Liver (tissue), 9 donors: ENCODE results near the gene FKBP14. TPM values are rescaled to one million over a fixed set of nuclear protein-coding genes. Genes with fewer than 3 reads are reported as not detected.

ENCODE experiments used
- DNase-seq: peaks from one replicate; pipeline ENCODE4 v3.0.0-alpha.2; 2017; ENCODE audit warnings: low spot score
- H3K27ac ChIP-seq, 2 donors: one replicate each; pipeline ENCODE4 v1.7.0; 2013; ENCODE audit warnings: inconsistent platforms in 2 of 2, low read length in 2 of 2, control low read depth in 1 of 2, low read depth in 1 of 2, mild to moderate bottlenecking in 1 of 2
- H3K27me3 ChIP-seq, 4 donors: one replicate each; pipeline versions ENCODE4 v1.6.1 to v1.7.0; 2013; ENCODE audit warnings: low read length in 3 of 4, inconsistent platforms in 1 of 4, mild to moderate bottlenecking in 1 of 4, moderate library complexity in 1 of 4; ENCODE audit not compliant: control insufficient read depth in 4 of 4, insufficient read depth in 4 of 4
- H3K36me3 ChIP-seq, 4 donors: one replicate each; pipeline versions ENCODE4 v1.6.1 to v1.7.0; 2013; ENCODE audit warnings: low read length in 3 of 4, mild to moderate bottlenecking in 3 of 4, low read depth in 1 of 4, moderate library complexity in 1 of 4; ENCODE audit not compliant: control insufficient read depth in 4 of 4, insufficient read depth in 3 of 4
- H3K4me1 ChIP-seq, 4 donors: one replicate each; pipeline versions ENCODE4 v1.6.1 to v1.7.0; 2013; ENCODE audit warnings: low read length in 3 of 4, mild to moderate bottlenecking in 3 of 4, moderate library complexity in 1 of 4; ENCODE audit not compliant: control insufficient read depth in 4 of 4, insufficient read depth in 4 of 4
- H3K4me3 ChIP-seq, 3 donors: one replicate each; pipeline versions ENCODE4 v1.6.1 to v1.7.0; 2013; ENCODE audit warnings: low read length in 3 of 3, control low read depth in 1 of 3, low read depth in 1 of 3, mild to moderate bottlenecking in 1 of 3
- H3K9ac ChIP-seq, 2 donors: one replicate each; pipeline ENCODE4 v1.7.0; 2013; ENCODE audit warnings: low read length in 2 of 2, mild to moderate bottlenecking in 2 of 2, moderate library complexity in 2 of 2, control low read depth in 1 of 2, low read depth in 1 of 2
- H3K9me3 ChIP-seq, 4 donors: one replicate each; pipeline versions ENCODE4 v1.6.1 to v1.7.0; 2013; ENCODE audit warnings: low read length in 3 of 4; ENCODE audit not compliant: control insufficient read depth in 4 of 4
- ATF3 ChIP-seq: IDR thresholded peaks from 2 replicates; pipeline ENCODE4 v1.6.1; 2016; ENCODE audit warnings: antibody characterized with exemption
- EGR1 ChIP-seq, 2 donors: IDR thresholded peaks; 2 replicates each; pipeline ENCODE4 v1.6.1; 2016 to 2018; ENCODE audit warnings: antibody characterized with exemption in 2 of 2, low read depth in 2 of 2
- FOXA2 ChIP-seq: IDR thresholded peaks from 2 replicates; pipeline ENCODE4 v1.6.1; 2016; ENCODE audit warnings: antibody characterized with exemption
- GABPA ChIP-seq, 2 donors: IDR thresholded peaks in 1 of 2; conservative IDR thresholded peaks in 1 of 2; 2 replicates each; pipeline ENCODE4 v1.6.1; 2016; ENCODE audit warnings: antibody characterized with exemption in 2 of 2, mild to moderate bottlenecking in 1 of 2, moderate library complexity in 1 of 2
- JUND ChIP-seq, 2 donors: IDR thresholded peaks; 2 replicates each; pipeline ENCODE4 v1.6.1; 2016; ENCODE audit warnings: antibody characterized with exemption in 2 of 2
- RXRA ChIP-seq, 2 donors: IDR thresholded peaks; 2 replicates each; pipeline ENCODE4 v1.6.1; 2017 to 2018; ENCODE audit warnings: antibody characterized with exemption in 2 of 2, mild to moderate bottlenecking in 1 of 2
- YY1 ChIP-seq: IDR thresholded peaks from 2 replicates; pipeline ENCODE4 v1.6.1; 2016; ENCODE audit warnings: antibody characterized with exemption, mild to moderate bottlenecking
- WGBS: extraction: QIAGEN DNeasy Blood & Tissue Kit; methylation state at CpG from one replicate; pipeline ENCODE4 v1.1.7; 2013; 5-methylcytosine and 5-hydroxymethylcytosine counted together
- polyA plus RNA-seq, 2 donors: library from polyadenylated mRNA; stranded (reverse) in 1 of 2; unstranded in 1 of 2; fragments of 200-250 nt in 1 of 2; fragments of >200 nt in 1 of 2; fragmentation: Nextera tagmentation in 1 of 2; extraction: Ambion mirVana in 1 of 2; gene quantifications; one replicate each; pipeline versions ENCODE4 v1.2.1 to v1.2.3, GENCODE V29; 2013 to 2015
- total RNA-seq, 2 donors: library from RNA; depleted of rRNA; stranded (reverse); fragments of >200 nt; gene quantifications; one replicate each; pipeline ENCODE4 v1.2.3, GENCODE V29; 2014
- TF ChIP-seq, protein P1 (sequence below): fragments of 150-350 bp; IDR thresholded peaks from 2 replicates; pipeline ENCODE4 v1.5.1; 2017; ENCODE audit warnings: improper control_type of control experiment, low read depth, low read length; ENCODE audit not compliant: missing input control
- TF ChIP-seq, protein P2 (sequence below): IDR thresholded peaks from 2 replicates; pipeline ENCODE4 v1.6.1; 2016; ENCODE audit warnings: antibody characterized with exemption
- donor health status: healthy.
- donor health status: healthy.
- donor health status: healthy.
- donor health status: healthy.
- donor health status: healthy.

The FKBP14 gene
- total and polyA plus RNA-seq, 4 donors: 2.6 to 6.1 (median 3.5) TPM

- peaks cover 0 to 7% (median 4%) of the 10 kb centered on the region in 4 donors for H3K27me3 ChIP-seq
- peak overlapping the region; percentile 48 to 67 for H3K27ac ChIP-seq
- H3K4me3 ChIP-seq: peak overlapping the region; percentile 56 to 86 (median 66)
- peak; percentile 44 for DNase-seq
- H3K36me3 ChIP-seq: no peaks in the 10 kb centered on the region
- WGBS: 15% methylated on average over 75 of the region's 75 CpGs
- TF ChIP-seq GABPA (IDR thresholded peaks at IDR 0.05 in 1 of 2, conservative IDR thresholded peaks at IDR 0.05 in 1 of 2) (no peak), YY1 (peak; percentile 4), JUND (IDR thresholded peaks at IDR 0.05) (no peak), EGR1 (IDR thresholded peaks at IDR 0.05; ENCODE audit: low read depth in 2 of 2) (no peak), RXRA (IDR thresholded peaks at IDR 0.05) (no peak)
- TF ChIP-seq, protein P1, sequence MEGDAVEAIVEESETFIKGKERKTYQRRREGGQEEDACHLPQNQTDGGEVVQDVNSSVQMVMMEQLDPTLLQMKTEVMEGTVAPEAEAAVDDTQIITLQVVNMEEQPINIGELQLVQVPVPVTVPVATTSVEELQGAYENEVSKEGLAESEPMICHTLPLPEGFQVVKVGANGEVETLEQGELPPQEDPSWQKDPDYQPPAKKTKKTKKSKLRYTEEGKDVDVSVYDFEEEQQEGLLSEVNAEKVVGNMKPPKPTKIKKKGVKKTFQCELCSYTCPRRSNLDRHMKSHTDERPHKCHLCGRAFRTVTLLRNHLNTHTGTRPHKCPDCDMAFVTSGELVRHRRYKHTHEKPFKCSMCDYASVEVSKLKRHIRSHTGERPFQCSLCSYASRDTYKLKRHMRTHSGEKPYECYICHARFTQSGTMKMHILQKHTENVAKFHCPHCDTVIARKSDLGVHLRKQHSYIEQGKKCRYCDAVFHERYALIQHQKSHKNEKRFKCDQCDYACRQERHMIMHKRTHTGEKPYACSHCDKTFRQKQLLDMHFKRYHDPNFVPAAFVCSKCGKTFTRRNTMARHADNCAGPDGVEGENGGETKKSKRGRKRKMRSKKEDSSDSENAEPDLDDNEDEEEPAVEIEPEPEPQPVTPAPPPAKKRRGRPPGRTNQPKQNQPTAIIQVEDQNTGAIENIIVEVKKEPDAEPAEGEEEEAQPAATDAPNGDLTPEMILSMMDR: no peak
- peaks cover 1 to 18% (median 9%) of the 10 kb centered on the region in 4 donors for H3K9me3 ChIP-seq
- H3K4me1 ChIP-seq: peaks cover 0 to 8% (median 4%) of the 10 kb centered on the region in 4 donors
- H3K9ac ChIP-seq: no peak overlapping the region
These were observed 37.9 kb downstream of the FKBP14 start for GRCh38 chr7:29988424-29989256.

DNA sequence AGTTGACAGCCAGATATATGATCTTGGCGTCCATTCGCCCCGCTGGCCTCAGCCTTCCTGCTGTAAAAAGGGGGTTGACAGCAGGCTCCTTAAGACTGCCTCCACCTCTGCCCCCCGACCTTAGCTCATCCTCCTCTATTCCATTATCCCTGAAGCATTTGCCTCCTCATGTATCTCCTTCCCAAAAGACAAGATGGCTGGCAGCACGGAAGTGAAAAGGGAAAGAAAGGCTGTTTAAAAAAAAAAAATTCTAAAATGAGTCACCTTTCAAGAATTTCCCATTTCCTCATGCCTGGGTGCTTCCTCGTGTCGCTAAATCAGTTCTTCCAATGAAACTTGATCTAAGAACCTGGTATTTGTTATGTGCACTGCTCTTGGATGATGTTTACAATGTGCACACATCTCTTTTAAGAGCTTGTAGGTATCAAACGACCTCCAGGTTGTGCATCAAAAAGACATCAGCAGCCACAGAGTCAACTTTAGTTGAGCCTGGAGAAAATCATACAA is 38.6 kb downstream of the FKBP14 start:
- H3K27ac ChIP-seq: peak overlapping the region; percentile 27 to 31
- no peak overlapping the region for H3K9ac ChIP-seq
- DNase-seq: no peak
- H3K27me3 ChIP-seq: peaks cover 0 to 7% (median 4%) of the 10 kb centered on the region in 4 donors
- TF ChIP-seq JUND (IDR thresholded peaks at IDR 0.05) (peak; percentile 31 to 43), YY1 (peak; percentile 46)
- TF ChIP-seq, protein P1: no peak
- WGBS: 70% methylated on average over 8 of the region's 8 CpGs
- no peak overlapping the region for H3K4me3 ChIP-seq
- H3K4me1 ChIP-seq: peaks cover 0 to 8% (median 4%) of the 10 kb centered on the region in 4 donors
- no peaks in the 10 kb centered on the region for H3K36me3 ChIP-seq
- peaks cover 1 to 10% (median 9%) of the 10 kb centered on the region in 4 donors for H3K9me3 ChIP-seq

DNA sequence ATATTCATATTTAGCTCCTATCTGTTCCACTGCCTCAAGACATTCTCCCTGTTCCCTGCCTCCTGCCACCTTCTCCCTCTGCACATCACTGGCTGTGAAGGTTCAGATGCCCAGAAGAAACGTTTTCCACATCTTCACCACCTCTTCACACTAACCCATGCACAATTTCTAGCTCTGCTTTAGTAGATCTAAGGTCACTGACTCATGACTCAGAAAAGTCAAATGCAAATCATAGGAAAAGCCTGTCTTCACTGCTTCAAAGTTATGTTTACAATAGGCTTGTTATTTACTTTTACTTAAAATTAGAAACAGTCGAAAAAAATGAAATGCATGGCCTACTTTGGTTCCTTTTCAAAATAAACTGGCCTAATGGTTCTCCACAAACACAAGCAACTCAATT is 39.4 kb downstream of the FKBP14 start:
- no peak overlapping the region for H3K9ac ChIP-seq
- no peak overlapping the region for H3K4me3 ChIP-seq
- H3K27ac ChIP-seq: no peak overlapping the region
- H3K4me1 ChIP-seq: peaks cover 0 to 8% (median 4%) of the 10 kb centered on the region in 4 donors
- H3K36me3 ChIP-seq: no peaks in the 10 kb centered on the region
- TF ChIP-seq YY1 (no peak), EGR1 (IDR thresholded peaks at IDR 0.05; ENCODE audit: low read depth in 2 of 2) (no peak), FOXA2 (no peak), RXRA (IDR thresholded peaks at IDR 0.05) (peak in 1 of 2 donors; percentile 7), ATF3 (no peak)
- TF ChIP-seq, protein P2, sequence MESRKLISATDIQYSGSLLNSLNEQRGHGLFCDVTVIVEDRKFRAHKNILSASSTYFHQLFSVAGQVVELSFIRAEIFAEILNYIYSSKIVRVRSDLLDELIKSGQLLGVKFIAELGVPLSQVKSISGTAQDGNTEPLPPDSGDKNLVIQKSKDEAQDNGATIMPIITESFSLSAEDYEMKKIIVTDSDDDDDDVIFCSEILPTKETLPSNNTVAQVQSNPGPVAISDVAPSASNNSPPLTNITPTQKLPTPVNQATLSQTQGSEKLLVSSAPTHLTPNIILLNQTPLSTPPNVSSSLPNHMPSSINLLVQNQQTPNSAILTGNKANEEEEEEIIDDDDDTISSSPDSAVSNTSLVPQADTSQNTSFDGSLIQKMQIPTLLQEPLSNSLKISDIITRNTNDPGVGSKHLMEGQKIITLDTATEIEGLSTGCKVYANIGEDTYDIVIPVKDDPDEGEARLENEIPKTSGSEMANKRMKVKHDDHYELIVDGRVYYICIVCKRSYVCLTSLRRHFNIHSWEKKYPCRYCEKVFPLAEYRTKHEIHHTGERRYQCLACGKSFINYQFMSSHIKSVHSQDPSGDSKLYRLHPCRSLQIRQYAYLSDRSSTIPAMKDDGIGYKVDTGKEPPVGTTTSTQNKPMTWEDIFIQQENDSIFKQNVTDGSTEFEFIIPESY: no peak
- 56% methylated on average over 2 of the region's 2 CpGs for WGBS
- peaks cover 0 to 4% (median 3%) of the 10 kb centered on the region in 4 donors for H3K9me3 ChIP-seq
- H3K27me3 ChIP-seq: peaks cover 0 to 7% (median 4%) of the 10 kb centered on the region in 4 donors
- DNase-seq: no peak
